Stimulated activated memory B cell treated with anti-CD40 and anti-IgM and Interleukin-4, amounts not matched to agents 10 μg/mL and 1 μg/mL and 100 μg/mL, for 72 hours (primary cell): Measurements from ENCODE around the gene KRT14.
A peak's percentile ranks its signal among the peaks of the same experiment; 100 is the strongest.
"Not testable (repeated sequence)": the region's sequence is repeated elsewhere in the genome, so short reads cannot be mapped to it uniquely, and the experiment has no call there.

ENCODE experiments used
- ATAC-seq: fragments of 150-1000 bp; cut with Tn5 transposase; 2 replicates; pipeline ENCODE4 v1.10.0; 2021
- H3K27ac Mint-ChIP-seq: one replicate; pipeline ENCODE4 v1.8.0; 2022; ENCODE audit warnings: mild to moderate bottlenecking, mixed read lengths
- H3K27me3 Mint-ChIP-seq: one replicate; pipeline ENCODE4 v1.8.0; 2022; ENCODE audit warnings: mixed read lengths
- H3K36me3 Mint-ChIP-seq: one replicate; pipeline ENCODE4 v1.8.0; 2022; ENCODE audit warnings: mixed read lengths
- H3K4me1 Mint-ChIP-seq: one replicate; pipeline ENCODE4 v1.8.0; 2022; ENCODE audit warnings: mixed read lengths
- H3K4me3 Mint-ChIP-seq: one replicate; pipeline ENCODE4 v1.8.0; 2022; ENCODE audit warnings: mild to moderate bottlenecking, moderate library complexity, mixed read lengths
- H3K9me3 Mint-ChIP-seq: one replicate; pipeline ENCODE4 v1.8.0; 2022; ENCODE audit warnings: mixed read lengths

KRT14 gene

DNA sequence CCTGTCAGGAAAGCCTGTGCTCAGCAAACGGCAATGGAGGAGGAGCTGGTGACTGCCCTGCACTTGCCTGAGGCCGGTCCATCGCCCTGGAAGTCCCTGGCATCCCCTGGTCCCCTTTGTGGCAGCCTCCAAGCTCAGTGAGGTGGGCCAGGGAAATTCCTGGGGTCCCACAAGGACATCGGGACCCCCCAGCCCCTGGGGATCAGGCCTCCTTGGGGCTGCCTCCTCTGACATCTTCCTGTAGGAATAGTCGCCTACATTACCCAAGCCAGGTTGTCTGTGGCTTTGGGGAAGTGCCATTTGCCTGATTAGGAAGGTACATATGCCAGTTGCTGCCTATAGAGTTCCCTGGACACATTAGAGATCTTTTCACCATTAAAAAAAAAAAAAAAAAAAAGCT, 7.7 kb downstream of the KRT14 start:
- no peaks in the 10 kb centered on the region for H3K36me3 Mint-ChIP-seq
- no peak for ATAC-seq
- no peaks in the 10 kb centered on the region for H3K4me1 Mint-ChIP-seq
- no peak overlapping the region for H3K4me3 Mint-ChIP-seq
- H3K9me3 Mint-ChIP-seq, result no peaks in the 10 kb centered on the region
- H3K27me3 Mint-ChIP-seq, result peaks cover 79% of the 10 kb centered on the region
- H3K27ac Mint-ChIP-seq, result no peak overlapping the region

DNA sequence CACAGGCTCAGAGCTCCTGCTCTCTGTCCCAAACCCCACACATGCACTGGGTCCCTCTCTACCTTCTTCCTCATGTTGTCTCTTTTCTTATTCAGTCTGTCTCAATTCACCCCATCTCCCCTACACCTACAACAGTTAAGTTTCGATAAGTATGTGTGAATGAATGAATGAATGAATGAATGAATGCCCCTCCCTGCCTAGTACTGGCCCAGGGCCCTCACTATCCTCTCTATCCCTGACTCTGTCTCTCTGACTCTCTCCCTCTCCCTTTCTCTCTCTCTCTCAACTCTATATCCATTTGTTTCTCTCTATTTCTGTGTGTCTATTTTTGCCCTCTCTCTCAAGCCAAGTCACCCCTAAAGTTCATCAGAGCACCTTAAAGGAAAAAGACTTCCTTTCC, 8.2 kb downstream of the KRT14 start:
- Mint-ChIP-seq H3K4me1 (no peaks in the 10 kb centered on the region), H3K4me3 (no peak overlapping the region), H3K9me3 (no peaks in the 10 kb centered on the region), H3K36me3 (no peaks in the 10 kb centered on the region), H3K27ac (no peak overlapping the region), H3K27me3 (peaks cover 78% of the 10 kb centered on the region)
- no peak for ATAC-seq

DNA sequence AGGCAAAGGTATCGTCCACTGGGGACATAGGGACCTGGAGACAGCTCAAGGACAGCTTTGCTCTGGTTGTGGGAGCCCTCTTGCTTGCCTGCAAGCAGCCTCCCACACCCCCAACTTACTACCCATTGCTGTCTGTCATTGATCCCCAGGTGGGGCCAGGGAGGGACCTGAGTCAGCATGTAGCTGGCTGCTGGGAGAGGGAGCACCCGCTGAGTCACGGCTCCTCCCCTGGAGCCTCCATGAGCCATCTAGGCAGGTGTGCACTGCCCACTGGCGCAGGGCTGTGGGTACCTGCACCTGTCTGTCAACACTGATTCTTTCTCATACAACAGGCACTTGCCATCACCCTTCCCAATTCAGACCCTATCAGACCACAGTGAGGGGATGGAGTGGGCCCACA, 10.0 kb downstream of the KRT14 start:
- not testable (repeated sequence) for H3K27ac Mint-ChIP-seq, H3K36me3 Mint-ChIP-seq, H3K9me3 Mint-ChIP-seq, H3K4me1 Mint-ChIP-seq, ATAC-seq, H3K4me3 Mint-ChIP-seq
- peaks cover 73% of the 10 kb centered on the region for H3K27me3 Mint-ChIP-seq

DNA sequence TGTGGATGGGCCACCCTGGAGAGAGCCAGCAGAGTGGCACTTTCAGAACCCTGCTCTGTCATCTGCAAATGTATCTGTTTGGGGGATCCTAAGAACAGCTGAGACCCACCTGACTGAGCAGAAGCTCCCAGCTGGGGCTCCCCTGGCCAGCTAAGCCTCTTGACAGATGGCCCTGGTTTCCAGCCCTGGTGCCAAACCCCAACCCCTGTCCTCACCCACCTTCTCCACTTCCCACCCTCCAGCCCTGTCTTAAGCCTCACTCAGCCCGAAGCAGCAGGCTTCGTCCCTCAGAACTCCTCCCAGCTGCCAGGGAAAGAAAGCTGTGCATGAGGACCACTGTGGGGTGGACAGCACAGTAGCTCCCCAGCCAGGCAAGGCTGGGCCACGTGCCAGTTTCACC, 11.4 kb downstream of the KRT14 start:
- Mint-ChIP-seq H3K4me1 (no peaks in the 10 kb centered on the region), H3K9me3 (no peaks in the 10 kb centered on the region), H3K4me3 (no peak overlapping the region), H3K27ac (no peak overlapping the region), H3K27me3 (peaks cover 72% of the 10 kb centered on the region), H3K36me3 (no peaks in the 10 kb centered on the region)
- ATAC-seq, result no peak

DNA sequence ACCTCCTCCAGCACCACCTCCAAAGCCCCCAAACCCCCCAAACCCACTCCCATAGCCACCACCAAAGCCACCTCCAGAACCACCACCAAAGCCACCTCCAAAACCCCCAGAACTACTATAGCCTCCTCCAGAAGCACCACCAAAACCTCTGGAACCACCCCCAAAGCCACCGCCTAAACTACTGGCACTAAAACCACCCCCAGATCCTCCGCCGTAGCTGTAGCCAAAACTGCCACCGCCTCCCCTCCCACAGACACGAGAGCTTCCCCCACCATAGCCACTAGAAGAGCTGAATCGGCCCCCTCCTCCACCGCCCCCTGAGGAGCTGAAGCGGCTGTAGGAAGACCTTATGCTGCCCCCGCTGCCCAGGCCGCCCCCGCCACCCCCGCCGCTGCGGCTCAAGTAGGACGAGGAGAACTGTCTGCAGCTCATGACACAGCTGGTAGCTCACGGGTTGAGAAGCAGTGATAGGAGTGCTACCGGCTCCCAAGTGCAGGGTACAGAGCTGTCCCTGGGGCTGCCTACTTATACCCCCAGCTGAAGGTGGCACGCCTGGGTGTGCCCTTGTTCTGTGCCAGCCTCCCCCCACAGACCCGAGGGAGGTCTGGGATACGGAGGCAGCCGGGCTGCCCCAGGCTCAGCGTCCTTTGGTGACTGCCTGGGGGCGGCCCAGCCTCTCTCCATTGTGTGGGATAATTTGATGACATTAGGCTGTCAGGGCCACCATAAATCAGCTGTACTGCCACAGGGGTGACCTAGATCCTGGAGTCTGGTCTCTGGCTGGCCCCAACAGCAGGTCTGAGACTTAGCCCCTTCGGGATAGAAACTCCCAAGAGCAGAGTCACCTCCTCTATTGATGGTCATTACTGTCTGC, 14.9 kb downstream of the KRT14 start, which contains the start of gene KRT9:
Gene KRT9, minus strand, starts transcription at position 499 of the 874 bp plus-strand sequence. Its CDS starts 67 bp downstream, at position 432.
- ATAC-seq, result peak; percentile 28
- Mint-ChIP-seq H3K9me3 (peaks cover 7% of the 10 kb centered on the region), H3K4me1 (peaks cover 8% of the 10 kb centered on the region), H3K27me3 (peaks cover 45% of the 10 kb centered on the region), H3K4me3 (no peak within 1 kb of the TSS), H3K36me3 (no peaks in the 10 kb centered on the region), H3K27ac (no peak within 1 kb of the TSS)

DNA sequence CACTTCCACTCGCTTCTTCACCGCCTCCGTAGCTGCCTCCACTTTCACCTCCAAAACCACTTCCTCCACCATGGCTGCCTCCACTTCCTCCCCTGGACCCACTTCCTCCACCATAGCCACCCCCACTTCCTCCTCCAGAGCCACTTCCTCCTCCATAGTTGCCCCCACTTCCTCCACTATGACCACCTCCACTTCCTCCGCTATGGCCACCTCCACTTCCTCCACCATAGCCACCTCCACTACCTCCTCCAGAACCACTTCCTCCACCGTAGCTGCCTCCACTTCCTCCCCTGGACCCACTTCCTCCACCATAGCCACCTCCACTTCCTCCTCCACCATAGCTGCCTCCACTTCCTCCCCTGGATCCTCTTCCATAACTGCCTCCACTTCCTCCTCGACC, 19.4 kb downstream of the KRT14 start:
- Mint-ChIP-seq H3K27me3 (peaks cover 31% of the 10 kb centered on the region), H3K9me3 (peaks cover 7% of the 10 kb centered on the region), H3K4me1 (peaks cover 8% of the 10 kb centered on the region), H3K36me3 (no peaks in the 10 kb centered on the region), H3K4me3 (no peak overlapping the region), H3K27ac (no peak overlapping the region)
- ATAC-seq, result no peak

DNA sequence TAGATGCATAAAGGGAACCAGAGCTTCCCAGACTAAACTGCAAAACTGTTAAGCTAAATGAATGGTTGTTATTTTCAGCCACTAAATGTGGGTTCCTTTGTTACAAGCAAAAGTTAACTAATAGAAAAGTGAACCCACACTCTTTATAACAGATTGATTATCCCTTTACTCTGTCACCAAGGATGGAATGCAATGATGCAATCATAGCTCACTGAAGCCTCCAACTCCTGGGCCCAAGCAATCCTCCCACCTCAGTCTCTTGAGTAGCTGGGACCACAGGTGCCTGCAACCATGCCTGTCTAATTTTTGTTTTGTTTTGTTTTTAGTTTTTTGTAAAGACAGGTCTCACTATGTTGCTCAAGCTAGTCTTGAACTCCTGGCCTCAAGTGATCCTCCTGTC, 21.4 kb downstream of the KRT14 start:
- Mint-ChIP-seq H3K27ac (no peak overlapping the region), H3K27me3 (peaks cover 31% of the 10 kb centered on the region), H3K4me1 (peaks cover 8% of the 10 kb centered on the region), H3K9me3 (peaks cover 7% of the 10 kb centered on the region), H3K4me3 (no peak overlapping the region), H3K36me3 (no peaks in the 10 kb centered on the region)
- no peak for ATAC-seq

- H3K9me3 Mint-ChIP-seq, result peaks cover 7% of the 10 kb centered on the region
- peaks cover 40% of the 10 kb centered on the region for H3K27me3 Mint-ChIP-seq
- ATAC-seq, result no peak
- H3K4me3 Mint-ChIP-seq, result no peak overlapping the region
- H3K36me3 Mint-ChIP-seq, result no peaks in the 10 kb centered on the region
- H3K27ac Mint-ChIP-seq, result no peak overlapping the region
- H3K4me1 Mint-ChIP-seq, result peaks cover 8% of the 10 kb centered on the region
These were observed 23.0 kb downstream of the KRT14 start for GRCh38 chr17:41563607-41564170.

GRCh38 chr17:41561554-41561953, 25.1 kb downstream of the KRT14 start:
- H3K27me3 Mint-ChIP-seq, result peaks cover 60% of the 10 kb centered on the region

GRCh38 chr17:41559548-41559947, 27.1 kb downstream of the KRT14 start:
- no peaks in the 10 kb centered on the region for H3K36me3 Mint-ChIP-seq
- H3K27ac Mint-ChIP-seq, result no peak overlapping the region
- no peaks in the 10 kb centered on the region for H3K9me3 Mint-ChIP-seq
- ATAC-seq, result no peak
- peaks cover 74% of the 10 kb centered on the region for H3K27me3 Mint-ChIP-seq
- no peak overlapping the region for H3K4me3 Mint-ChIP-seq
- no peaks in the 10 kb centered on the region for H3K4me1 Mint-ChIP-seq

More at GRCh38 chr17:41561554-41561953, 25.1 kb downstream of the KRT14 start:
- H3K4me1 Mint-ChIP-seq, result no peaks in the 10 kb centered on the region
- H3K9me3 Mint-ChIP-seq, result no peaks in the 10 kb centered on the region
- no peak overlapping the region for H3K27ac Mint-ChIP-seq
- no peak overlapping the region for H3K4me3 Mint-ChIP-seq
- no peak for ATAC-seq
- no peaks in the 10 kb centered on the region for H3K36me3 Mint-ChIP-seq

DNA sequence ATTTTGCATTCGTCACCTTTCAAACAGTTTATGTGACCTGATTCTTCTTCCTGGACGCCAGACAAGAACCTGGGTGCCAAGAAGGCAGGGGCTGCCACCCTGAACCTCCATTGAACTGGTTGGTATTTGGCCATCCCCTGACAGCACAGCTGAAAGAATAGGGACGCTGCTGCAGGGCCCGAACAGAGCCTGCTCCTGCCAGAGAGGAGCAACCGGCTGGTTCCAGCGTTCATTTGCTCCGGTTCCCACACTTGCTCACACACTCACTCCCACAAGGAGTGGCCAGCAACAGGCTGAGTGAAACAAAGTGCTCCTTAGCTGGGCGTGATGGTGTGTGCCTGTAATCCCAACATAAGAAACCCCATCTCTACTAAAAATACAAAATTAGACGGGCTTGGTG, 29.8 kb downstream of the KRT14 start:
- peaks cover 88% of the 10 kb centered on the region for H3K27me3 Mint-ChIP-seq

GRCh38 chr17:41556306-41556705, 30.4 kb downstream of the KRT14 start:
- Mint-ChIP-seq H3K36me3 (no peaks in the 10 kb centered on the region), H3K4me3 (no peak overlapping the region), H3K27me3 (peaks cover 88% of the 10 kb centered on the region), H3K9me3 (no peaks in the 10 kb centered on the region), H3K4me1 (no peaks in the 10 kb centered on the region), H3K27ac (no peak overlapping the region)
- ATAC-seq, result no peak

More for the DNA sequence above, 29.8 kb downstream of the KRT14 start:
- no peak overlapping the region for H3K27ac Mint-ChIP-seq
- no peak for ATAC-seq
- H3K9me3 Mint-ChIP-seq, result no peaks in the 10 kb centered on the region
- H3K36me3 Mint-ChIP-seq, result no peaks in the 10 kb centered on the region
- H3K4me1 Mint-ChIP-seq, result no peaks in the 10 kb centered on the region
- H3K4me3 Mint-ChIP-seq, result no peak overlapping the region

DNA sequence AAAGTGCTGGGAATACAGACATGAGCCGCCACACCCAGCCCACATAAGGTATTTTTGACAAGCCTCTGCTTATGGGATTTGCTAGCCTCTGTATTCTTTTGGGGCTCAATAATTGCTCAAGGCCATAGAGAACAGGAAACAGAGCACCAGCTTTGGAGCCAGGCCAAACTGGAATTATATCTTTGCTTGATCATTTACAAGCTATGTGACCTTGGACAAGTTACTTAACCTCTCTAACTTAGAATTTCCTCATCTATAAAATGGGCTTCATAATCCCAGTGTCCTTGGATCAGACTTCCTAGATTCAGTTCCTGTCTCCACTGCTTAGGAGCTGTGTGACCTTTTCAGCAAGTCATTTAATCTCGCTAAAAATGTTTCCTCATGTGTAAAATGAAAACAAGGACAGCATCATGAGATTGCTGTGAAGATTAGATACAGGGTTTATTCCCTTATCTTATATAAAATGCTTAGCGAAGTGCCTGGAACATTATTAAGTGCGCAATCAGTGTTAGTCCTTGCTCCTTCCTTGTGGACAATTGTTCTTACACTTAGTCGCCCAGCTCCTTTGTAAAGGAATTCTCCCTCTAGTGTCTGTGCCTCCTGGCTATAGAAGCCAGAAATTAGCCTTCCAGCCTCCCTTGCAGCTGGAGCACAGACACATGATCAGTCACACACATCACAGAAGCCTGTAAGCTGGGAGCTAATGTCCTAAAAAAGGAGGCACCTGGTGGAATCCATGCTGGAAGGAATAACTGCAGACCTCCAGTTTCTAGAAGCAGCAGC, 31.4 kb downstream of the KRT14 start:
- no peaks in the 10 kb centered on the region for H3K9me3 Mint-ChIP-seq
- no peak overlapping the region for H3K27ac Mint-ChIP-seq
- ATAC-seq, result no peak
- H3K36me3 Mint-ChIP-seq, result no peaks in the 10 kb centered on the region
- peaks cover 83% of the 10 kb centered on the region for H3K27me3 Mint-ChIP-seq
- H3K4me1 Mint-ChIP-seq, result no peaks in the 10 kb centered on the region
- H3K4me3 Mint-ChIP-seq, result no peak overlapping the region

GRCh38 chr17:41553987-41554680, 32.6 kb downstream of the KRT14 start:
- H3K36me3 Mint-ChIP-seq, result no peaks in the 10 kb centered on the region
- peaks cover 78% of the 10 kb centered on the region for H3K27me3 Mint-ChIP-seq
- peaks cover 4% of the 10 kb centered on the region for H3K4me1 Mint-ChIP-seq
- H3K4me3 Mint-ChIP-seq, result no peak overlapping the region
- no peak overlapping the region for H3K27ac Mint-ChIP-seq
- no peaks in the 10 kb centered on the region for H3K9me3 Mint-ChIP-seq
- no peak for ATAC-seq

DNA sequence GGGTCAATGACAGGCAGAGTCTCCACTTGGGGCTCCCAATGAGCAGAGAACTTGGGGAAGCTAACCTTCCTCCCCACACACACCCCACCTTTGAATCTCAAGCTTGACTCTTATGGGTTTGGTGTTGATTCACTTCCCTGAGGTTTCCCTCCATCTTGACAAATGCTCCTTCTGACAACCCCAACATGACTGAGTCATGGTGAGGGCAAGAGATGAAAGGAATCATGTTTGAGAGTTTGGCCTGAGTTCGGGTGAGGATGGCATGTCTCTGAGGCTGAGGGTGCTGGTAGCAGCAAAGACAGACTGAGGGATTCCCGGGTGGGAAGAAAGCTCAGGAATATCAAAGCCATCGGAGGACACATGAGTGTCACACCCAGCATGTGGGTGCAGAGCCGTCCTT, 33.5 kb downstream of the KRT14 start:
- Mint-ChIP-seq H3K27me3 (peaks cover 78% of the 10 kb centered on the region), H3K27ac (no peak overlapping the region), H3K9me3 (no peaks in the 10 kb centered on the region), H3K4me1 (peaks cover 14% of the 10 kb centered on the region), H3K4me3 (no peak overlapping the region), H3K36me3 (no peaks in the 10 kb centered on the region)
- no peak for ATAC-seq
